Measurements from ENCODE around the gene KLHDC10.

- TF ChIP-seq ELF4 (CRISPR knock-in tag; IDR thresholded peaks at IDR 0.05; ENCODE audit: borderline replicate concordance), result no peak
- no peak for TF ChIP-seq ERF (CRISPR knock-in tag; IDR thresholded peaks at IDR 0.05)
- TF ChIP-seq ZNF510 (CRISPR knock-in tag; IDR thresholded peaks at IDR 0.05; ENCODE audit: low read depth), result no peak
- TF ChIP-seq, protein P1, sequence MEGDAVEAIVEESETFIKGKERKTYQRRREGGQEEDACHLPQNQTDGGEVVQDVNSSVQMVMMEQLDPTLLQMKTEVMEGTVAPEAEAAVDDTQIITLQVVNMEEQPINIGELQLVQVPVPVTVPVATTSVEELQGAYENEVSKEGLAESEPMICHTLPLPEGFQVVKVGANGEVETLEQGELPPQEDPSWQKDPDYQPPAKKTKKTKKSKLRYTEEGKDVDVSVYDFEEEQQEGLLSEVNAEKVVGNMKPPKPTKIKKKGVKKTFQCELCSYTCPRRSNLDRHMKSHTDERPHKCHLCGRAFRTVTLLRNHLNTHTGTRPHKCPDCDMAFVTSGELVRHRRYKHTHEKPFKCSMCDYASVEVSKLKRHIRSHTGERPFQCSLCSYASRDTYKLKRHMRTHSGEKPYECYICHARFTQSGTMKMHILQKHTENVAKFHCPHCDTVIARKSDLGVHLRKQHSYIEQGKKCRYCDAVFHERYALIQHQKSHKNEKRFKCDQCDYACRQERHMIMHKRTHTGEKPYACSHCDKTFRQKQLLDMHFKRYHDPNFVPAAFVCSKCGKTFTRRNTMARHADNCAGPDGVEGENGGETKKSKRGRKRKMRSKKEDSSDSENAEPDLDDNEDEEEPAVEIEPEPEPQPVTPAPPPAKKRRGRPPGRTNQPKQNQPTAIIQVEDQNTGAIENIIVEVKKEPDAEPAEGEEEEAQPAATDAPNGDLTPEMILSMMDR (CRISPR knock-in tag; IDR thresholded peaks at IDR 0.05), result no peak
- no peak for TF ChIP-seq ADNP (CRISPR knock-in tag; IDR thresholded peaks at IDR 0.05)
- TF ChIP-seq ZNF644 (CRISPR knock-in tag; IDR thresholded peaks at IDR 0.05; ENCODE audit: low read depth), result no peak
Measured at GRCh38 chr7:130022115-130022514, 48.2 kb upstream of the KLHDC10 start.
